Calu3 (cell line): ENCODE data around the gene ATP2C2. TPM values are rescaled to one million over a fixed set of nuclear protein-coding genes. Genes with fewer than 3 reads are reported as not detected.

ENCODE experiments used
- BruUV-seq: library from RNA; stranded (reverse); fragments of 400-500 nt; replicated peaks from 2 replicates; lab custom pipeline; 2021; lab: Mats Ljungman, UMichigan
- CTCF ChIA-PET: fragments of 300-600 bp; sonication (Branson Sonifier 250); formaldehyde crosslinking; loops from one replicate; lab custom pipeline; 2022; ENCODE audit warnings: antibody characterized with exemption; lab: Charles Lee
- DNase-seq: peaks from one replicate; pipeline ENCODE4 v3.0.0; 2022
- H3K27ac Mint-ChIP-seq: one replicate; pipeline ENCODE4 v1.8.0; 2022; ENCODE audit warnings: mixed read lengths; ENCODE audit not compliant: unreplicated experiment
- H3K27me3 Mint-ChIP-seq: one replicate; pipeline ENCODE4 v1.8.0; 2022; ENCODE audit warnings: mixed read lengths; ENCODE audit not compliant: unreplicated experiment
- H3K36me3 Mint-ChIP-seq: one replicate; pipeline ENCODE4 v1.8.0; 2022; ENCODE audit warnings: mild to moderate bottlenecking, moderate library complexity, mixed read lengths; ENCODE audit not compliant: insufficient read depth, unreplicated experiment
- H3K4me1 Mint-ChIP-seq: one replicate; pipeline ENCODE4 v1.8.0; 2022; ENCODE audit warnings: mild to moderate bottlenecking, low read depth, mixed read lengths; ENCODE audit not compliant: unreplicated experiment
- H3K4me3 Mint-ChIP-seq: one replicate; pipeline ENCODE4 v1.8.0; 2022; ENCODE audit warnings: mild to moderate bottlenecking, low read depth, moderate library complexity, mixed read lengths; ENCODE audit not compliant: unreplicated experiment
- H3K9me3 Mint-ChIP-seq: one replicate; pipeline ENCODE4 v1.8.0; 2022; ENCODE audit warnings: low read depth, mixed read lengths; ENCODE audit not compliant: unreplicated experiment
- intact Hi-C: fragments of 100-400 bp; cut with micrococcal nuclease; formaldehyde crosslinking; loops from one replicate; pipeline ENCODE4 v1.10.0; 2022; ENCODE audit not compliant: unreplicated experiment
- total RNA-seq: library from RNA; stranded (reverse); gene quantifications from 2 replicates; pipeline ENCODE4 v1.2.3, GENCODE V29; 2022
- TF ChIP-seq, protein P1 (sequence below): fragments of 200-600 bp; IDR thresholded peaks from one replicate; pipeline ENCODE4 v1.8.0; 2022; ENCODE audit warnings: antibody characterized with exemption; ENCODE audit not compliant: unreplicated experiment

Gene ATP2C2
- total RNA-seq, 1 experiment from 2014 or later: 30.5 TPM

DNA sequence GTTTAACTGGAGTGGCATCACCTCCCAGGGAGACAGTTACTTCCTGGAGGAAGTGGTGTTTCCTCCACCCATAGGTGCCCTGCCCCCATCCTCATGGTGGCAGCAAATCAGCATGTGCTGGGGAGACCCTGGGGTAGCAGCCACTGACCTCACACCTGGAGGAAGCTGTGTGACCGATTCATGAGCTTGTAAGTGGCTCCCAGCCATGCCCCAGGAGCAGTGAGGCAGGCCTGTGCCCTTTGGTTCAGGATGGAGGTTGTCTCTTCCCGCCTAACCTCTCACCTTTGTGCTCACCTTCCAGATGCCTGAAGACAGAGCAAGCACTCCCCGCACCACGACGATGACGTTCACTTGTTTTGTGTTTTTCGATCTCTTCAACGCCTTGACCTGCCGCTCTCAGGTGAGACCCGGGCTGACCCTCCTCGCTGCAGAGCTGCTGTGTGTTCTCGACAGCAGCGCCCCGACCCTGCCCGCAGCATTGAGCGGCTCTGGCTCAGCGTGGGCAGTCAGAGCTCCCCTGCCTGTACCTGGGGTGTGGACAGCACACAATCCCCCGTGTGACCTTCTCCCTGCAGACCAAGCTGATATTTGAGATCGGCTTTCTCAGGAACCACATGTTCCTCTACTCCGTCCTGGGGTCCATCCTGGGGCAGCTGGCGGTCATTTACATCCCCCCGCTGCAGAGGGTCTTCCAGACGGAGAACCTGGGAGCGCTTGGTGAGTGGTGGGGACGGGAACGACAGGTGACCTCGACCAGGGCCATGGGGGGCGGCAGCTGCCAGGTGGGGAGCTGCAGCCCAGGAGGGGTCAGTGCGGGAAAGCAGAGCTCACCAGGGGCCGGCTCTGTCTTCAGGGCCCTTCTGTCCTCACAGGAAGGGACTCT, 93.3 kb downstream of the ATP2C2 start:
- no peaks in the 10 kb centered on the region for H3K27me3 Mint-ChIP-seq
- BruUV-seq: no TSS peak
- H3K36me3 Mint-ChIP-seq: peaks cover 30% of the 10 kb centered on the region
- H3K4me1 Mint-ChIP-seq: no peaks in the 10 kb centered on the region
- TF ChIP-seq, protein P1, sequence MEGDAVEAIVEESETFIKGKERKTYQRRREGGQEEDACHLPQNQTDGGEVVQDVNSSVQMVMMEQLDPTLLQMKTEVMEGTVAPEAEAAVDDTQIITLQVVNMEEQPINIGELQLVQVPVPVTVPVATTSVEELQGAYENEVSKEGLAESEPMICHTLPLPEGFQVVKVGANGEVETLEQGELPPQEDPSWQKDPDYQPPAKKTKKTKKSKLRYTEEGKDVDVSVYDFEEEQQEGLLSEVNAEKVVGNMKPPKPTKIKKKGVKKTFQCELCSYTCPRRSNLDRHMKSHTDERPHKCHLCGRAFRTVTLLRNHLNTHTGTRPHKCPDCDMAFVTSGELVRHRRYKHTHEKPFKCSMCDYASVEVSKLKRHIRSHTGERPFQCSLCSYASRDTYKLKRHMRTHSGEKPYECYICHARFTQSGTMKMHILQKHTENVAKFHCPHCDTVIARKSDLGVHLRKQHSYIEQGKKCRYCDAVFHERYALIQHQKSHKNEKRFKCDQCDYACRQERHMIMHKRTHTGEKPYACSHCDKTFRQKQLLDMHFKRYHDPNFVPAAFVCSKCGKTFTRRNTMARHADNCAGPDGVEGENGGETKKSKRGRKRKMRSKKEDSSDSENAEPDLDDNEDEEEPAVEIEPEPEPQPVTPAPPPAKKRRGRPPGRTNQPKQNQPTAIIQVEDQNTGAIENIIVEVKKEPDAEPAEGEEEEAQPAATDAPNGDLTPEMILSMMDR: no peak
- no peaks in the 10 kb centered on the region for H3K9me3 Mint-ChIP-seq
- intact Hi-C loops: no loop called here
- no peak overlapping the region for H3K27ac Mint-ChIP-seq
- CTCF ChIA-PET: no interaction called here
- no peak overlapping the region for H3K4me3 Mint-ChIP-seq
- DNase-seq: no peak

DNA sequence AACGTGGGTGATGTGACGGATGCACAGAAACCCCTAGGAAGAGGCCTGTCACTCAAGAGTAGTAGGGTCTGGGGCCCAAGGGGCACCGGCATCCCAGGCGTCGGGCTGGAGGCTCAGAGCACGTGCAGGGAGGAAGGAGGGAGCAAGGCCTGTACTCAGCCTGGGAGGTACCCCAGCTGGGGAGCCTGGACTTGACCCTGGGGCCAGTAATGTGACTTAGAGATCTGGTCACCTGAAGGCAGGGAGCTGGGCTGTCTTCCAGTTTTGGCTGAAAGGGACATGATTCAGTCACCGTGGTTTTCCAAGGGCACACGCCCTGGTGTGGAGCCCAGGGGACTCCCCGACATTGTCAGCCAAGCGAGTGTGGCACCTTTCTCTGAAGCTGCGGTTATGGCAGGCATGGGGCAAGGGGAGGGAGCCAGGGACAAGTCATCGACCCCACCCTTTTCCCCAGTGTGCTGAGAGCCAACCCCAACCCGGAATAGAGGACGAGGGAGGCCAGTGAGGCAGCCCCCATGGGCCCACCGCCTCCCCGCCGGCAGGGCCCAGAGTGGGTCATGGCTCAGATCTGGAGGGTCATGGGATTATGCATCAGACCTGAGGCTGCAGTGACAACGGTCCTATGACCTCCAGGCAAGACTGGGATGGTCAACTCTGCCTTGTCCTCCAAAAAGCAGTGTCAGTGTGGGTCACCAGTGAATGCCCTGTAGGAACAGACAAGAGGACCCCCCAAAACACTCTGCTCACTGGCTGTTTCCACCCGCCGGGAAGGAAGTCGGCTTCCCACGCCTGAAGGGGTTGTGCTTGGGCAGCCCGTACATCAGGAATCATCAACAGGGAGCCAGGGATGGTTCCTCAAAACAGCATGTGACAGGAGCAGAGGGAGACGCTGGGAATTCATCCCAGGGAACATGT, 94.2 kb downstream of the ATP2C2 start:
- Mint-ChIP-seq H3K36me3 (peaks cover 36% of the 10 kb centered on the region), H3K27ac (peak overlapping the region; percentile 18), H3K9me3 (peaks cover 2% of the 10 kb centered on the region), H3K4me1 (no peaks in the 10 kb centered on the region), H3K4me3 (no peak overlapping the region), H3K27me3 (no peaks in the 10 kb centered on the region)
- DNase-seq: no peak
- no TSS peak for BruUV-seq
- CTCF ChIA-PET: no interaction called here
- TF ChIP-seq, protein P1: no peak
- intact Hi-C loops: no loop called here

DNA sequence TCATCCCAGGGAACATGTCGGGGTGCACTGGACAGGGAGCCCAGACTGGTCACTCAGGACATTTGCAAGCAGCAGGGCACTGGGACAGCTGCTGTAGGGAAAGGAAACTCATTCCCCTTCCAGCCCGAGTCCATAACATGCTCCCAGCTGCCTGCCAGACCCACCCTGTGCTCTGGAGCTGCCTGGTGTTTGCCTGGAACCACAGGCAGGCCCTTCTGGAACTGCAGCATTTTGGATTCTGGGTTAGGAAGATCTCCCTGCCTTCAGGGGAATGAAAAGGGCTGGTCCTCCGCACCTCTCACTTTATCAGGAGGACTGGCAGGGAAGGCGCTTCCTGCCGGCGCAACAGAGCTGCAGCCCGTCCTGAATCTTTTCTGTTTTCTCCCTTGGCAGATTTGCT, 94.9 kb downstream of the ATP2C2 start:
- TF ChIP-seq, protein P1: no peak
- Mint-ChIP-seq H3K27ac (peak overlapping the region; percentile 18), H3K36me3 (peaks cover 38% of the 10 kb centered on the region), H3K9me3 (peaks cover 6% of the 10 kb centered on the region), H3K4me1 (no peaks in the 10 kb centered on the region), H3K27me3 (no peaks in the 10 kb centered on the region), H3K4me3 (no peak overlapping the region)
- no TSS peak for BruUV-seq
- DNase-seq: no peak
- intact Hi-C loops: no loop called here
- CTCF ChIA-PET: no interaction called here

DNA sequence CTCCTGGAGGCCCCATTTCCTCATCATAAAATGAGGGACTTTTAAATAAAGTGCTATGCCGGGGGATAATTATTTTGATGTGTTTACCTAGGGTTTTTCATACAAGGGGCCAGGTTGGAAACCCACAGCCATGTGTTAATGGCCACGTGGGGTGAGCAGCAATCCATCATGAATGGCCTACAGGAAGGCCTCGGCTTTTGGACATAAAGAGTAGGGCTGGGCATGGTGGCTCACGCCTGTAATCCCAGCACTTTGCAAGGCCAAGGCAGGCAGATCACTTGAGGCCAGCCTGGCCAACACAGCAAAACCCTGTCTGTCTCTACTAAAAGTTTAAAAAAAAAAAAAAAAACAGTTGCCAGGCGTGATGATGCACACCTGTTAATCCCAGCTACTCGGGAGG, 95.8 kb downstream of the ATP2C2 start:
- CTCF ChIA-PET: interaction anchor here (0.6 kb wide), 1 partner anchor 226 kb away, joined by 3 read pairs; no protein-coding TSS in a partner anchor
- intact Hi-C loops: no loop called here
- no peak overlapping the region for H3K27ac Mint-ChIP-seq
- TF ChIP-seq, protein P1: no peak
- DNase-seq: no peak
- no peaks in the 10 kb centered on the region for H3K4me1 Mint-ChIP-seq
- no peaks in the 10 kb centered on the region for H3K27me3 Mint-ChIP-seq
- no TSS peak for BruUV-seq
- no peak overlapping the region for H3K4me3 Mint-ChIP-seq
- H3K36me3 Mint-ChIP-seq: peaks cover 38% of the 10 kb centered on the region
- H3K9me3 Mint-ChIP-seq: peaks cover 6% of the 10 kb centered on the region
